ENCODE results near the gene NTM.

NTM gene

DNA sequence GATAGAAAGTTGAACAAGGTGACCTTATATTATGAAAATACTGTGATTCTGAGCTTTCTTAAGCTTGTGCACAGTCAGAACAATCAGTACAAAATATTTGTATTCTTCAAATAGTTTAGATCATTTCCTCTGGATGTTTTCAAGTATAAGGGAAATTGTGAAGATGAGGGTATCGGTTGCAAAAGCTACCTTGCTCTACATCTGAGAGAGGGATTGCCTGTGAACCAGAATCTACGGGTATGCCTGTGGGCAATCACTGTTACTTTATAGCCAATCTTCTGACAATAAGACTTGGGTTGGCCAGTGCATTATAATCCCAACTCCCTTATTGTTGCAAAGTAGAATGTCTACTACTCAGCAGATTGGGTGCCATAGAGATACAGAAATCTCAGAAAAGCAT is 90.5 kb downstream of the NTM start:
- Histone ChIP-seq H3K27me3 (ENCODE audit: control insufficient read depth in 1 of 2, insufficient read depth in 1 of 2, low read length in 2 of 2) (peaks cover 6 to 35% of the 10 kb centered on the region in 2 experiments), H4K8ac (ENCODE audit: low read length) (no peak overlapping the region), H2BK12ac (ENCODE audit: low read length in 2 of 2) (no peak overlapping the region), H2BK120ac (ENCODE audit: low read depth, low read length) (no peak overlapping the region), H3K27ac (ENCODE audit: low read length, poor library complexity, severe bottlenecking) (no peak overlapping the region), H3K18ac (ENCODE audit: low read depth in 1 of 2, low read length in 2 of 2) (no peak overlapping the region), H3K23ac (ENCODE audit: low read length in 2 of 2) (no peak overlapping the region), H2AK5ac (ENCODE audit: low read length, severe bottlenecking) (no peak overlapping the region), H2AFZ (ENCODE audit: low read depth, low read length) (no peak overlapping the region), H3K4ac (ENCODE audit: low read depth in 1 of 2, low read length in 2 of 2) (no peak overlapping the region), H3K79me1 (replicated peaks; ENCODE audit: low read length, poor library complexity, severe bottlenecking) (no peaks in the 10 kb centered on the region), H2BK15ac (ENCODE audit: low read depth, poor library complexity, severe bottlenecking) (no peak overlapping the region), H3K36me3 (ENCODE audit: control insufficient read depth in 1 of 2, insufficient read depth in 2 of 2, low read depth in 1 of 2, low read length in 2 of 2) (no peaks in the 10 kb centered on the region), H3K4me1 (ENCODE audit: control insufficient read depth, insufficient read depth, low read depth, low read length) (no peaks in the 10 kb centered on the region), H2BK5ac (ENCODE audit: low read depth, low read length, poor library complexity, severe bottlenecking) (no peak overlapping the region), H3K14ac (ENCODE audit: low read length in 2 of 2) (no peak overlapping the region), H3K9me3 (ENCODE audit: control insufficient read depth, low read length) (no peaks in the 10 kb centered on the region), H3K9ac (ENCODE audit: low read length) (no peak overlapping the region), H4K91ac (ENCODE audit: low read length) (no peak overlapping the region), H3K4me2 (ENCODE audit: low read length, poor library complexity, severe bottlenecking) (no peak overlapping the region), H3K4me3 (ENCODE audit: insufficient read depth in 1 of 2, low read depth in 1 of 2, low read length in 2 of 2) (no peak overlapping the region)
- WGBS: 79% methylated on average over 2 of the region's 2 CpGs
- no peak for DNase-seq

DNA sequence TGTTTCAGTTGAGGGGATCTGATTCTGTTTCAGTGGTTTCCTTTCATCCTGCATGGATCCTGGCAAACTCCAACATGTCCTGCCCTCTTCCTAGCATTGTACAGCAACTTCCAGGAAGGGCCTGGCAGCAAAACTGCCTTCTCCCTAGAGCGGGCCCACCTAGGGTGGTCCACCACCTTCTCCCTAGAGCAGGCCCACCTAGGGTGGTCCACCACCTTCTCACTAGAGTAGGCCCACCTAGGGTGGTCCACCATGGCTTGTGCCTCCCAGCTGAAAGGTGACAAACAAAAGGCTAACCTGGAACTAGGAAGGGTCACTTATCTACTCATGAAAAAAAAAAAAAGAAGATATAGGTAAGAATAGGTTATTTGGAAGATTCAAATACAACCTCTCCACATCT is 92.2 kb downstream of the NTM start:
- H3K14ac ChIP-seq (ENCODE audit: low read length in 2 of 2): no peak overlapping the region
- no peaks in the 10 kb centered on the region for H3K9me3 ChIP-seq (ENCODE audit: control insufficient read depth, low read length)
- no peak for DNase-seq
- H2AK5ac ChIP-seq (ENCODE audit: low read length, severe bottlenecking): no peak overlapping the region
- H2BK5ac ChIP-seq (ENCODE audit: low read depth, low read length, poor library complexity, severe bottlenecking): no peak overlapping the region
- H3K36me3 ChIP-seq (ENCODE audit: control insufficient read depth in 1 of 2, insufficient read depth in 2 of 2, low read depth in 1 of 2, low read length in 2 of 2): no peaks in the 10 kb centered on the region
- WGBS: 100% methylated on average over 1 of the region's 1 CpG
- no peak overlapping the region for H3K4ac ChIP-seq (ENCODE audit: low read depth in 1 of 2, low read length in 2 of 2)
- H3K4me3 ChIP-seq (ENCODE audit: insufficient read depth in 1 of 2, low read depth in 1 of 2, low read length in 2 of 2): no peak overlapping the region
- H3K27me3 ChIP-seq (ENCODE audit: control insufficient read depth in 1 of 2, insufficient read depth in 1 of 2, low read length in 2 of 2): peaks cover 6 to 33% of the 10 kb centered on the region in 2 experiments
- H2BK12ac ChIP-seq (ENCODE audit: low read length in 2 of 2): no peak overlapping the region
- no peak overlapping the region for H2BK120ac ChIP-seq (ENCODE audit: low read depth, low read length)
- no peak overlapping the region for H2BK15ac ChIP-seq (ENCODE audit: low read depth, poor library complexity, severe bottlenecking)
- H3K4me1 ChIP-seq (ENCODE audit: control insufficient read depth, insufficient read depth, low read depth, low read length): no peaks in the 10 kb centered on the region
- H3K27ac ChIP-seq (ENCODE audit: low read length, poor library complexity, severe bottlenecking): no peak overlapping the region
- H3K79me1 ChIP-seq (replicated peaks; ENCODE audit: low read length, poor library complexity, severe bottlenecking): no peaks in the 10 kb centered on the region
- H3K18ac ChIP-seq (ENCODE audit: low read depth in 1 of 2, low read length in 2 of 2): no peak overlapping the region
- H3K9ac ChIP-seq (ENCODE audit: low read length): no peak overlapping the region
- no peak overlapping the region for H3K23ac ChIP-seq (ENCODE audit: low read length in 2 of 2)
- H3K4me2 ChIP-seq (ENCODE audit: low read length, poor library complexity, severe bottlenecking): no peak overlapping the region
- no peak overlapping the region for H2AFZ ChIP-seq (ENCODE audit: low read depth, low read length)
- no peak overlapping the region for H4K8ac ChIP-seq (ENCODE audit: low read length)
- no peak overlapping the region for H4K91ac ChIP-seq (ENCODE audit: low read length)

DNA sequence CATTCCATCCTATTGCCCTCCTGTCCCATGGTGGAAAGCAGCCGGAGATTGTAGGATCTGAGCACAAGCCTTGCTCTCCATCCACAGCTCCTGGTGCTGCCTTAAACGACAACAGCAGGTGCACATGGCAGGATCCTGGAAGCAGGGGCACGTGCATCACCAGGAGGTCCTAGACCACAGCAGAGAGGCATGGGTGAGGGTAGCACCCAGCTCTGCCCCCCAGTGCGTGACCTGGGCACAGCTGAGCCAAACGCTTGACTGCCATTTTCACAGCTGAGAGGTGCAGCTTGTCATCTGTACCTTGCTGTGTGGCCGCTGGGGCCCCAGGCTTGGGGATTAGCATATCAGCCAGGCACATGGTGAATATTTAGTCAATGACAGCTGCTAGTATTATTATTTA is 92.7 kb downstream of the NTM start:
- Histone ChIP-seq H3K23ac (ENCODE audit: low read length in 2 of 2) (peak overlapping the region in 1 of 2 experiments; percentile 92), H3K4me3 (ENCODE audit: insufficient read depth in 1 of 2, low read depth in 1 of 2, low read length in 2 of 2) (no peak overlapping the region), H3K18ac (ENCODE audit: low read depth in 1 of 2, low read length in 2 of 2) (peak overlapping the region in 1 of 2 experiments; percentile 34), H2BK120ac (ENCODE audit: low read depth, low read length) (no peak overlapping the region), H2BK15ac (ENCODE audit: low read depth, poor library complexity, severe bottlenecking) (no peak overlapping the region), H4K91ac (ENCODE audit: low read length) (no peak overlapping the region), H4K8ac (ENCODE audit: low read length) (no peak overlapping the region), H3K9ac (ENCODE audit: low read length) (no peak overlapping the region), H3K4me2 (ENCODE audit: low read length, poor library complexity, severe bottlenecking) (no peak overlapping the region), H3K14ac (ENCODE audit: low read length in 2 of 2) (peak overlapping the region in 1 of 2 experiments; percentile 11), H3K4ac (ENCODE audit: low read depth in 1 of 2, low read length in 2 of 2) (no peak overlapping the region), H3K27ac (ENCODE audit: low read length, poor library complexity, severe bottlenecking) (no peak overlapping the region), H3K27me3 (ENCODE audit: control insufficient read depth in 1 of 2, insufficient read depth in 1 of 2, low read length in 2 of 2) (peaks cover 6 to 33% of the 10 kb centered on the region in 2 experiments), H2BK5ac (ENCODE audit: low read depth, low read length, poor library complexity, severe bottlenecking) (no peak overlapping the region), H3K9me3 (ENCODE audit: control insufficient read depth, low read length) (no peaks in the 10 kb centered on the region), H3K36me3 (ENCODE audit: control insufficient read depth in 1 of 2, insufficient read depth in 2 of 2, low read depth in 1 of 2, low read length in 2 of 2) (no peaks in the 10 kb centered on the region), H2BK12ac (ENCODE audit: low read length in 2 of 2) (no peak overlapping the region), H3K4me1 (ENCODE audit: control insufficient read depth, insufficient read depth, low read depth, low read length) (no peaks in the 10 kb centered on the region), H2AFZ (ENCODE audit: low read depth, low read length) (no peak overlapping the region), H2AK5ac (ENCODE audit: low read length, severe bottlenecking) (no peak overlapping the region), H3K79me1 (replicated peaks; ENCODE audit: low read length, poor library complexity, severe bottlenecking) (no peaks in the 10 kb centered on the region)
- 88% methylated on average over 5 of the region's 6 CpGs for WGBS
- no peak for DNase-seq

DNA sequence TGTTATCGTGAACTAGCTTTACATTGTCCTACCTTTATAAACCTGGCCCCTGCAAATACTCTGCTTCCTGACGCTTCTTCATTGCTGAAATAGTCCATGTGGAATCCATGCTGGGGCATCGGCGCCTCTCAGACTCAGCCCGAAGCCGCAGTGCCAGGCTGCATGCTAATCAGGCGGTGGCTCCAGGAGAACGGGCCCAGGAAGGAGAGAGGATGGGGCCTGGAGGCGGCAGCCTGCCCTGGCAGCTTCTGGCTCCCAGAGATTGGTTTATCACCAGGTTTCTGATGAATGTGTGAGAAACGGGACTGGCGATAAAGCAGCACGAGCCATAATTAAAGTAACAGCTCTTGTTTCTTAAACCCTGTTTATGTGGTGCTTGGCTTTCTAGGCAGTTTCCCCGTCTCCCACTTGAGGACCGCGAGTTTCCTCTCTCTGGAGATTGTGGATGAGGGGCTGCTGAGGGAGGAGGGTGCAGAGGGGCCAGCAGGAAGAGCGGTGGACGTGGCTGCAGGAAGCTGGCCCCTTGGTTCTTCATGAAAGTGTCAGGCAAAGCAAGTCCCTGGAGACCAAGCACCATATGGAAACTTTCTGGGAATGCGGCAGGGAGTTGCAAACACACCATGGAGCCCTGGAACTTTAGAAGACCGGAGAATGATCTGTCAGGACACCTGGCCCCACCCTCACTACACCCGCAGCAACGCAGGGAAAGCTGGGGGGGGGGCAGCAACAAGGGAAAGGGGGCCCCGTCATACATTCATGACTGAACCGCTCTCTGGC is 93.4 kb downstream of the NTM start:
- Histone ChIP-seq H3K79me1 (replicated peaks; ENCODE audit: low read length, poor library complexity, severe bottlenecking) (no peaks in the 10 kb centered on the region), H2BK15ac (ENCODE audit: low read depth, poor library complexity, severe bottlenecking) (no peak overlapping the region), H3K4ac (ENCODE audit: low read depth in 1 of 2, low read length in 2 of 2) (no peak overlapping the region), H3K18ac (ENCODE audit: low read depth in 1 of 2, low read length in 2 of 2) (no peak overlapping the region), H2BK120ac (ENCODE audit: low read depth, low read length) (no peak overlapping the region), H2BK12ac (ENCODE audit: low read length in 2 of 2) (no peak overlapping the region), H3K14ac (ENCODE audit: low read length in 2 of 2) (no peak overlapping the region), H3K9me3 (ENCODE audit: control insufficient read depth, low read length) (no peaks in the 10 kb centered on the region), H3K9ac (ENCODE audit: low read length) (no peak overlapping the region), H4K91ac (ENCODE audit: low read length) (no peak overlapping the region), H3K27ac (ENCODE audit: low read length, poor library complexity, severe bottlenecking) (no peak overlapping the region), H2BK5ac (ENCODE audit: low read depth, low read length, poor library complexity, severe bottlenecking) (no peak overlapping the region), H2AFZ (ENCODE audit: low read depth, low read length) (no peak overlapping the region), H3K23ac (ENCODE audit: low read length in 2 of 2) (no peak overlapping the region), H3K4me2 (ENCODE audit: low read length, poor library complexity, severe bottlenecking) (no peak overlapping the region), H3K4me3 (ENCODE audit: insufficient read depth in 1 of 2, low read depth in 1 of 2, low read length in 2 of 2) (no peak overlapping the region), H4K8ac (ENCODE audit: low read length) (no peak overlapping the region), H3K36me3 (ENCODE audit: control insufficient read depth in 1 of 2, insufficient read depth in 2 of 2, low read depth in 1 of 2, low read length in 2 of 2) (no peaks in the 10 kb centered on the region), H3K27me3 (ENCODE audit: control insufficient read depth in 1 of 2, insufficient read depth in 1 of 2, low read length in 2 of 2) (peaks cover 6 to 36% of the 10 kb centered on the region in 2 experiments), H3K4me1 (ENCODE audit: control insufficient read depth, insufficient read depth, low read depth, low read length) (no peaks in the 10 kb centered on the region), H2AK5ac (ENCODE audit: low read length, severe bottlenecking) (no peak overlapping the region)
- 51% methylated on average over 23 of the region's 23 CpGs for WGBS
- DNase-seq: no peak

Measured in mesenchymal stem cell (in vitro differentiated cells and primary cell).